B cell (primary cell): ENCODE measurements around the gene PGGHG. TPM values are rescaled to one million over a fixed set of nuclear protein-coding genes. Genes with fewer than 3 reads are reported as not detected.

ENCODE experiments used
- ATAC-seq: fragments of 200-7000 bp; cut with Tn5 transposase; one replicate; pipeline ENCODE4 v1.10.0; 2021; ENCODE audit warnings: low read depth, mild to moderate bottlenecking, moderate number of reproducible peaks, moderate library complexity
- CTCF ChIA-PET: fragments of 350-600 bp; sonication (Branson Sonifier 250); formaldehyde crosslinking; loops from one replicate; lab custom pipeline; 2021; ENCODE audit warnings: antibody characterized with exemption, inconsistent platforms; lab: Charles Lee
- POLR2A ChIA-PET: fragments of 350-600 bp; sonication (Branson Sonifier 250); formaldehyde crosslinking; loops from one replicate; lab custom pipeline; 2021; ENCODE audit warnings: antibody characterized with exemption; lab: Charles Lee
- DNase-seq: peaks from one replicate; pipeline ENCODE4 v3.0.0; 2013
- H2AFZ ChIP-seq: 2 replicates; pipeline ENCODE4 v1.6.1; 2012; ENCODE audit warnings: mild to moderate bottlenecking, low read depth, low read length; ENCODE audit not compliant: insufficient read depth, poor library complexity, severe bottlenecking
- H3K27ac ChIP-seq, 2 donors: 1 replicate in 1 of 2; 2 replicates in 1 of 2; pipeline ENCODE4 v1.5.1; 2012 to 2013; ENCODE audit warnings: low read length in 2 of 2, mild to moderate bottlenecking in 2 of 2, moderate library complexity in 1 of 2
- H3K27me3 ChIP-seq, 4 experiments: fragments of 200-600 bp in 1 of 4; sonication (generic) in 1 of 4; replicated peaks in 1 of 4; 1 replicate in 2 of 4; 2 replicates in 2 of 4; pipeline versions ENCODE4 v1.6.1 to v1.7.0; 2013 to 2016; ENCODE audit warnings: low read length in 3 of 4, mild to moderate bottlenecking in 2 of 4, mixed read lengths in 1 of 4, moderate library complexity in 1 of 4; ENCODE audit not compliant: insufficient read depth in 4 of 4, control insufficient read depth in 3 of 4; ENCODE audit errors: control extremely low read depth in 1 of 4
- H3K36me3 ChIP-seq, 2 experiments: replicated peaks in 1 of 2; 1 replicate in 1 of 2; 2 replicates in 1 of 2; pipeline versions ENCODE4 v1.6.1 to v1.7.1; 2013; ENCODE audit warnings: low read length in 1 of 2; ENCODE audit not compliant: insufficient read depth in 2 of 2, control insufficient read depth in 1 of 2; ENCODE audit errors: control extremely low read depth in 1 of 2, extremely low read depth in 1 of 2
- H3K4me1 ChIP-seq, 2 donors: fragments of 200-600 bp in 1 of 2; sonication (generic) in 1 of 2; 1 replicate in 1 of 2; 2 replicates in 1 of 2; pipeline versions ENCODE4 v1.5.1 to v1.6.1; 2013 to 2017; ENCODE audit warnings: low read length in 2 of 2; ENCODE audit not compliant: control insufficient read depth in 2 of 2, insufficient read depth in 2 of 2
- H3K4me2 ChIP-seq: replicated peaks from 2 replicates; pipeline ENCODE3; 2012; ENCODE audit warnings: mild to moderate bottlenecking, low read depth, low read length; ENCODE audit not compliant: poor library complexity, severe bottlenecking
- H3K4me3 ChIP-seq, 5 experiments: fragments of 200-600 bp in 1 of 5; sonication (generic) in 1 of 5; 1 replicate in 3 of 5; 2 replicates in 2 of 5; pipeline versions ENCODE4 v1.5.1 to v1.7.0; 2011 to 2016; ENCODE audit warnings: low read length in 4 of 5, mild to moderate bottlenecking in 4 of 5, low read depth in 2 of 5, control low read depth in 1 of 5, moderate library complexity in 1 of 5; ENCODE audit not compliant: insufficient read depth in 1 of 5; ENCODE audit errors: control extremely low read depth in 1 of 5, extremely low read depth in 1 of 5
- H3K79me2 ChIP-seq: fragments of 200-600 bp; sonication (generic); one replicate; pipeline ENCODE4 v1.6.0; 2016; ENCODE audit warnings: low read length; ENCODE audit not compliant: control insufficient read depth, insufficient read depth
- H3K9ac ChIP-seq: fragments of 200-600 bp; sonication (generic); 2 replicates; pipeline ENCODE4 v1.6.1; 2017; ENCODE audit warnings: mild to moderate bottlenecking, low read length, moderate library complexity
- H3K9me3 ChIP-seq, 3 donors: one replicate each; pipeline versions ENCODE4 v1.6.1 to v1.7.1; 2013; ENCODE audit warnings: low read length in 2 of 3; ENCODE audit not compliant: control insufficient read depth in 2 of 3, insufficient read depth in 1 of 3; ENCODE audit errors: control extremely low read depth in 1 of 3
- H4K20me1 ChIP-seq: 2 replicates; pipeline ENCODE4 v1.6.0; 2012; ENCODE audit warnings: mild to moderate bottlenecking, low read length; ENCODE audit not compliant: insufficient read depth, control insufficient read depth, poor library complexity, severe bottlenecking
- H3K27ac Mint-ChIP-seq: one replicate; pipeline ENCODE4 v1.8.0; 2021; ENCODE audit warnings: mixed read lengths
- H3K27me3 Mint-ChIP-seq: one replicate; pipeline ENCODE4 v1.8.0; 2021; ENCODE audit warnings: mixed read lengths
- H3K4me1 Mint-ChIP-seq: one replicate; pipeline ENCODE4 v1.8.0; 2021; ENCODE audit warnings: mixed read lengths
- H3K4me3 Mint-ChIP-seq: one replicate; pipeline ENCODE4 v1.8.0; 2021; ENCODE audit warnings: mixed read lengths
- H3K9me3 Mint-ChIP-seq: one replicate; pipeline ENCODE4 v1.8.0; 2022; ENCODE audit warnings: mixed read lengths; ENCODE audit not compliant: insufficient read depth
- CTCF ChIP-seq: fragments of 200-600 bp; IDR thresholded peaks from one replicate; pipeline ENCODE4 v1.8.0; 2022; ENCODE audit warnings: antibody characterized with exemption, mild to moderate bottlenecking
- EZH2 ChIP-seq: IDR thresholded peaks from 2 replicates; pipeline ENCODE4 v1.6.1; 2012; ENCODE audit warnings: borderline replicate concordance, low read depth, mild to moderate bottlenecking, moderate library complexity, low read length; ENCODE audit not compliant: insufficient read depth, poor library complexity, severe bottlenecking
- intact Hi-C: fragments of 100-400 bp; cut with micrococcal nuclease; formaldehyde crosslinking; loops from one replicate; pipeline ENCODE4 v1.10.0; 2022
- polyA plus RNA-seq: library from polyadenylated mRNA; depleted of rRNA; stranded (reverse); fragments of >200 nt; gene quantifications from 2 replicates; pipeline ENCODE4 v1.2.3, GENCODE V29; 2012
- total RNA-seq, 2 donors: library from RNA; stranded (reverse); fragments of 120-200 nt in 1 of 2; gene quantifications; 1 replicate in 1 of 2; 2 replicates in 1 of 2; pipeline versions ENCODE4 v1.2.3 to v1.2.4, GENCODE V29; 2013 to 2022

The PGGHG gene
- total and polyA plus RNA-seq, 2 donors (not counting 1 experiment from before 2014, with no cell fraction given) = 159 to 264 TPM

- no peak overlapping the region for H3K9ac ChIP-seq
- DNase-seq (no peak), ATAC-seq (no peak)
- no peaks in the 10 kb centered on the region for H4K20me1 ChIP-seq
- no peak overlapping the region for H2AFZ ChIP-seq
- Mint-ChIP-seq H3K4me3 (no peak overlapping the region), H3K27me3 (peaks cover under 1% of the 10 kb centered on the region), H3K9me3 (peaks cover 2% of the 10 kb centered on the region), H3K4me1 (peaks cover 25% of the 10 kb centered on the region), H3K27ac (no peak overlapping the region)
- peaks cover 0 to 10% (median 0%) of the 10 kb centered on the region in 3 donors for H3K9me3 ChIP-seq
- no peak for TF ChIP-seq CTCF
- TF ChIP-seq EZH2 = no peak
- H3K27me3 ChIP-seq = peaks cover 0 to 17% (median 3%) of the 10 kb centered on the region in 4 experiments
- peaks cover under 1% of the 10 kb centered on the region for H3K79me2 ChIP-seq
- intact Hi-C loops = no loop called here
- peaks cover 26 to 31% of the 10 kb centered on the region in 2 donors for H3K4me1 ChIP-seq
- ChIA-PET CTCF (interaction anchor here (1.0 to 2.8 kb wide), 2 partner anchors 11 to 25 kb away, joined by 3 to 18 read pairs; no protein-coding TSS in a partner anchor), POLR2A (interaction anchor here (0.6 kb wide), 1 partner anchor 36 kb away, joined by 3 read pairs; no protein-coding TSS in a partner anchor)
- no peak overlapping the region for H3K27ac ChIP-seq
- H3K4me3 ChIP-seq = no peak overlapping the region
- H3K36me3 ChIP-seq = no peaks in the 10 kb centered on the region
- no peak overlapping the region for H3K4me2 ChIP-seq
Measured at GRCh38 chr11:276219-276618, 12.7 kb upstream of the PGGHG start.
